Hematopoietic multipotent progenitor cell (in vitro differentiated cells): ENCODE measurements around the gene APBB2. TPM values are rescaled to one million over a fixed set of nuclear protein-coding genes. Genes with fewer than 3 reads are reported as not detected.

Experiments
- DNase-seq, 3 donors: peaks; one replicate each; pipeline ENCODE4 v3.0.0-alpha.2; 2011 to 2015; ENCODE audit warnings: low read depth in 2 of 3, low spot score in 2 of 3
- total RNA-seq: library from RNA; depleted of rRNA; stranded (reverse); fragments of >200 nt; gene quantifications from one replicate; pipeline ENCODE4 v1.2.3, GENCODE V29; 2012

Gene APBB2
- total RNA-seq, 1 donor = 0.81 TPM

DNA sequence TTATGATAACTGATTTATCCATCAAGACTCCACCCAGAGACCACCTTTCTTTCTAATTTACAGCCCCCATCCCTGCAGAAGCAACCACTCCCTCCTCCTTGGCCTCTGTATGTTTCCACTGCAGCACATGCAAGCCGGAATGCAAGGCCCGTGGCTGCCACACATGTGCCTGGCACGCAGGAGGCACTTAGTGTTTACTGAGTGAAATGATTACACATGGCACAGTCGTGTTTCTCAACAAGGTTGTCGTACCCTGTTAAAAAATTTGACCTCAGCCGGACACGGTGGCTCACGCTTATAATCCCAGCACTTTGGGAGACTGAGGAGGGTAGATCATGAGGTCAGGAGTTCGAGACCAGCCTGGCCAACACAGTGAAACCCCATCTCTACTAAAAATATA is 104.3 kb downstream of the APBB2 start:
- DNase-seq = no peak

DNA sequence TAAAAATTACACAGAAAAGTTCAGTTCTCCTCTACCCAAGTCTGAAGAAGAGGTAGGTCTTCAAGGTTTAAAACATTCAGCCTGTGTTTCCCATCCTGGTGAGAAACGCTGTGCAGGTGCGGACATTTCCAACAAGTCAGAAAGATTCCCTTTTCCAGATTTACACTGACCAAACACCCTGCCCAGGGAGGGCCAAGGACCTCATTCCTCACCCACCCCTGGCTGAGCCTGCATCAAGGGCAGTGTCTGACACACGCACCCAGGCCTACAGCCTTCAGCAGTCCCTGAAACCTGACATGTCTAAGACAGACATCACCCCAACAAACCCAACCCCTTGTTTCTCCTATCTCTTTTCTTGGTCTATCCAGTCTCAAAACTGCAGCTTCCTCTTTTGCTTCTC is 105.9 kb downstream of the APBB2 start:
- no peak for DNase-seq

DNA sequence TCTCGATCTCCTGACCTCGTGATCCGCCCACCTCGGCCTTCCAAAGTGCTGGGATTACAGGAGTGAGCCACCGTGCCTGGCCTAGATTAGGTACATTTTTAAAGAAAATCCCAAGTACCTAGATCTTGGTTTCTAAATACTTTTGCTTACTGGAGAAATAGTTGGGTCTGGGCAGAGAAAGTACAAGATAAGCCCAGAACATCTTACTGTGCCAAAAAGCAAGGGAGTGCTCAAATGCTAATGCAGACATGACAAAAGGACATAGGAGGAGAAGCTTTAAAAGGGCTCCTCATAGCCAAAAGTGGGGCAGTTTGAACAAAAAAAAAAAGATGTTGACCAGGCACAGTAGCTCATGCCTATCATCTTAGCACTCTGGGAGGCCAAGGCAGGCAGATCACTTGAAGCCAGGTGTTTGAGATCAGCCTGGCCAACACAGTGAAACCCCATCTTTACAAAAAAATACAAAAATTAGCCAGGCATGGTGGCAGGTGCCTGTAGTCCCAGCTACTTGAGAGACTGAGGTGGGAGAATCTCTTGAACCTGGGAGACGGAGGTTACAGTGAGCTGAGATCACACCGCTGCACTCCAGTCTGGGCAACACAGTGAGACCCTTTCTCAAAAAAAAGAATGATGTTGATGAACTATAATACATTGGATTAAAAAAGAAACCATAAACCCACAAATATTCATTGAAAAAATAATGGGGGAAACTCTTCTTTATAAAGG is 107.5 kb downstream of the APBB2 start:
- no peak for DNase-seq

DNA sequence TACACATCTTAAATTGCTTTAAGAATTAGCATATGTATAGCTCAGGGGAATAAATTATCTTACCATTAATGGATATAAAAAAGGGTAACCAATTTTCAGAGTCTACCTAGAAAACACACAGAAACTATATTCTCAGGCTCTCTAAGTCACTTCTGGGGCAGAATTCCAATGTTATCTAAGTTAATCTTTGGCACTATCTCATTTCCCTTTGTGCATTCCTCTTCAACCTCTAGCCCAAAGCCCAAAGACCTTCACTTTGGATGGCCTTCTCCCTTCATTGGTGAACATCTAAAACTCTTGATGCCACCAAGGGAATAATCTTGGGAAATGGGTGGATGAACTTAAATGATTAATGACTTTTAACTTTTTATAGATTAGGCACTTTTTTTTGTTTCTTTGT is 108.3 kb downstream of the APBB2 start:
- no peak for DNase-seq

DNA sequence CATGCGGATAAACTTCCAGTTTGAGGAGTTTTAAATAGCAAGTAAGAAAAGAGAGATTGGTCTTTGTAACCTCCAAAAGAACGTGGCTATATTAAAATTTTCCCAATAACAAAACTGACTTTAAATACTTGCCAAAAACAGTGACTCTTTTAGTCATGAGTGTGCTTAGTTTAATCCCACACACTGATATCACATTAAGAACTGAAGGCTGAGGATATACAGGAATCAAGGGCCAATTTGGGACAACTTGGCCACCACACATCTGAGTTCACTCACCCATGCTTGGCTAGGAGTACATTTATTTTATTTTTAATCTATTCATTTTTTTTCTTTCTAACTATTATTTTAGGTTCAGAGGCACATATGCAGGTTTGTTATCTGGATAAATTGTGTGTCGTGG is 110.2 kb downstream of the APBB2 start:
- no peak for DNase-seq

DNA sequence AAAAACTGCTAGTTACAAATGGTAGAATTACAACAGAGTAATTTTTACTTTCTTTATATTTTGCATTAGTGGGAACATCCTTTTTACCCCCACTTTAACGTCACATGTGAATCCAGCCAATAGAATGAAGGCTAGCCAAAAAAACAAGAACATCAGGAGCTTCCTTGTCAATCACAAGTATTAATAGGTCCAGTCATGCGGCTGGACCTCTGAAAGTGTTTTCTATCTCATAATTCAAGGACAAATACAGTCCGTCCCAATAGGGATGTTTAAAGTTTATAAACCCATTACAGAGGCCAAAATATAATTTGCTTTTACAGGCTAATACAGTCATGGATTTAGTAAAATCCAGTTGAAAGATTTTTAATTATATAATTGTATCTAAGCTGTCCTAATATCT is 110.7 kb downstream of the APBB2 start:
- DNase-seq = no peak

DNA sequence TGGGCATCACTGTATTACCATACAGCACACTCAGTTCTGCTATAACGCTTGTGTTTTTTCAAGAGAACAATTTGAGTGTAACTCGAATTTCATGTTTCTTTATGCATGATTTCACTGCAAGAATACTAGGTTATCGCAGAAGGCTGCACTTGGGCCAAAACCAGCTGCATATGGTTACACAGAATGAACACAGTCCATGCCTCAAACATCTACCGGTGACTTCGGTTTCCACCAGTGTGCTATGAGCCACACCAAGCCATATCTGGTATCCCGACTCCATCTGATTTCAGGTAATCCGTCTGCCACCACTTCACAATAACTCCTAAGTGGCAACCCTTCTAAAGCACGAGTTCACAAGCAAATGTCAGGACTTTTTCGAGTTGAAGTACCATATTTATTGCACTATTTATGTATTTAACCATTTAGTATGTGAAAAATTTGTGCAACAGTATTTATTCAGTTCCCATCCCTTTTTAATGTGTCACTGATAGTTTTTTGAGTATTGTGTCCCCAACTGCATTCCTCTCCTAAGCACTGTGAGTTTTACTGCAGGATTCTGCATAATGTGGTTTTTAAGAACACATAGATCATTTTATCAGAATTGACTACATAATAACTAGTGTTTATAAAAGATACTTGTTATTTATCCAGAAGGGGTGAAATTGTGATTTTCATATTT is 111.8 kb downstream of the APBB2 start:
- no peak for DNase-seq

DNA sequence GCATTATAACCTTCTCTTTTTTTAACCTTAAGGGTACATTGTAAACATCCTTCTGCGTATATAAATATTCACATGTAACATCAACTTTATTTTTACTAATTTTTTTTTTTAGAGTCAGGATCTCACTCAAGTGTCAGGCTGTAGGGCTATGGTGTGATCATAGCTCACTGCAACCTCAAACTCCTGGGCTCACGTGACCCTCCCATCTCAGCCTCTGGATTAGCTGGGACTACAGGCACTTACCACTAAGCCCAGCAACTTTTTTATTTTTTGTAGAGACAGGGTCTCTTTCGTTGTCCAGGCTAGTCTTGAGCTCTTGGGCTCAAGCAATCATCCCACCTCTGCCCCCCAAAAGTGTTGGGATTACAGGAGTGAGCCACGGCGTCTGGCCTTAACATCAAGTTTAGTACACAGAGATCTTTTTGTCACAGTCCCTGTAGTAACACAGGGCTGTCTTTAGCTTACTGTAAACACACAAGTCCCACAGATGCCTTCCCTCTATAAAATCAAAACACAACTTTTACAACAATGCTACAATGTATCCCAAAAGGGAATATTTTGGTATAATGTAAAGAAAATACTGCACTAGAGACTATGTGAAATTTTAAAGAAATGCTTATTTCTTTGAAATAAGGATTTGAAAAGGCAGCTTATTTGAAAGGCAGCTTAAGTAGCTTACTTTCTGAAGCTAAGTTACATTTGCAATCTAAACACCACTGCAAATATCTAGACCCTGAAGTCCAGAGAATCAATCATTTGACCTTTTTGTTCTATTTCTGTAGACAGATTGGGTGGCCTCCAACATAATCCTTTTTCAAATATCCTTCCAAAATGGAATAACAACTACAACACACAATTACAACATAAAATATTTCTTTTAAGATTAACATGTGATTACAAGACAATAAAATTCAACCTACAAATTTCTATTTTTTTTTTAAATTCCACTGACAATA is 116.0 kb downstream of the APBB2 start:
- DNase-seq = no peak

DNA sequence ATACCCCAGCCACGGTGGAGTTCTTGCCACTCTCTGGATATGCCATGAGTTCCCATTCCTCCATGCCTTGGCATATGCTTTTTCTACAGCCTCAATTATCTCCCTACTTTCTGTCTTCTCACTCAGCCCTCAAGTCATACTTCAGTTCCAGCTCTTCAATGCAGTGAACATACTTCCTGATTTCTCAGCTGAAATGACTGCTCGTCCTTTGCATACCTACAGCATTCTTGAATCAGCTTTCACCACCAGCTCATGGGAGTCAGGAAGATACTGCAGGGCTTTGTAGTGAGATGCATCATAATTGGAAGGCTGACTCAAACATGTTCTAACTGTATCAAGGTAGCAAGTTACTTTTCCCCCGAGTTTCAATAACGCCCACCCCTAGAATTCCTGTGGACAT is 118.4 kb downstream of the APBB2 start:
- no peak for DNase-seq

DNA sequence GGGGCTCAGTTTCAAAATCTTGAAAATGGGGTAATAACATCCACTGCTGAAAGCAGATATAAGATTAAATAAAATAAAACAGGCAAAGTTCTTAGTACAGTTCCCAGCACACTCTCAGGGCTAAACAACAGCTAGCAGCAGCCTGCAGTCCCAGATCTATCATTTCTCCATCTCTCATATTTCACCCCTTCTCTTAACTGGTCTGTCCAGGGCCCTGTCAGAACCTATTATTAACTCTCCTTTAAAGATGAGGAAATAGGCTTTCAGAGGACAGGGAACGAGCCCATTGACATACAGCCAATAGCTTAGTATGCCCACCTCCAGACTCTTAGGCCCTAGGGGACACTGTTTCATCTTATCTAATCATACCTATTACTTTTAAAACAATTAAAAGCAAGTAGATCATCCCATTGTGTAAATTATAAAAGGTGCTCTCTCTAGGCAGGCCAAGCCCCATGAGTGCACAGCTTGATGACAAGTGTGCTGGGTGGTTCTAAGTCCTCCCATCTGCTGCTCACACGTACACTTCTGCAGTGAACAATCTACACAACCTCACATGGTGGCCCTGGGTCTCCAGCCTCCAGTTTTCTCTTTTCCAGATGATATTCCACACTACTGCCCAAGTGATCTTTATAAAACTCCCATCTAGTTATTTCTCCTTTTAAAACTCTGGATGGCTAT is 119.0 kb downstream of the APBB2 start:
- no peak for DNase-seq

DNA sequence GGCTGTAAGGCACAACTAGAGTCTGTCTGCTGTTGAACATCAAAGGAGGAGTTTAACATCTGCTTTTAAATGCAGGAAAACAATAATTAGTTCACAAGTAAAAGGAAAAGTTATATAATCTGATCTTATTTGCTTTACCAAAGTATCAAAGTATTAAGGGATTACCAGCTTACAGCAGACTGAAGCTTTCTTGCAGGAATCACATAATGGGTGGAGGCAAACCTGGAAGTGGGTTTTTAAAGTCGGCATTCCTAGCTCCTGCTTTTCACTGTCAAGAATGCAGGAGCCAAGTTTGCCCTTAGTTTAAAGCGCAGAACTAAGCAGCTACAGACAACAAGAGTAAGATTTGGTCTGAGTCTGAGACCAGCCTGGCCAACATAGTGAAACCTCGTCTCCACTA is 122.2 kb downstream of the APBB2 start:
- no peak for DNase-seq

DNA sequence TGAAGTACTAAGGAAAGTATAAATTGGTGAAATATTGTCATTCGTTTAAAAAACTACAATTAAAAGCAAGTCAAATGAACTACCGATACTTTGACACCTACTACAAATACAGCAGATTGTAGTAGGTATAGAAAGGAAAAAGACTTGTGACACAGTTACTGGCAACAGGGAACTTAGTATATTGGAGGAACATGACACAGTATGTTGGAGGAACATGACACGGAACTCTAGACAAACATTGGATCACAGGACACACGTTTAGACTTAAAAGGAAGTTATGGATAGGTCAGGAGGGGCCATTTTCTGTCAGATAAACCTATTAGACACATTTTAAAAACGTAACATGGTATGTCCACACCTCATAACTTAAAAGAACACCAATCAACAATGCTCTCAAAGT is 132.5 kb downstream of the APBB2 start:
- no peak for DNase-seq

DNA sequence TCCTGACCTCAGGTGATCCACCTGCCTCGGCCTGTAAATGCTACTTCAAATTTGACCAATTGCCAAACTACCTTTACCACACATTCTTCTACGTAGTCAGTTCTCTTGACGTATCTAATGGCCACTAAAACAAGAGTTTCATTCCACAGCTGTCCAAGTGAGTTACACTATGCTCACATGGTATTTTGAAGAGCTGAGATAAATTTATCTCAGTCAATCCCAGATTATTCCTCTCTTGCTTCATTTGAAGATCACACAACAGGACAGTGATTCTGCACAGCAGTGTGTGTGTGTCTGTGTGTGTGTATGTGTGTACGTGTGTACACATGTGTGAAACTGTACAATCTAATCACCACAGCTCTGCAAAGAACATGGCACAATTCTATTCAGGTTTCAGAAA is 133.4 kb downstream of the APBB2 start:
- no peak for DNase-seq

DNA sequence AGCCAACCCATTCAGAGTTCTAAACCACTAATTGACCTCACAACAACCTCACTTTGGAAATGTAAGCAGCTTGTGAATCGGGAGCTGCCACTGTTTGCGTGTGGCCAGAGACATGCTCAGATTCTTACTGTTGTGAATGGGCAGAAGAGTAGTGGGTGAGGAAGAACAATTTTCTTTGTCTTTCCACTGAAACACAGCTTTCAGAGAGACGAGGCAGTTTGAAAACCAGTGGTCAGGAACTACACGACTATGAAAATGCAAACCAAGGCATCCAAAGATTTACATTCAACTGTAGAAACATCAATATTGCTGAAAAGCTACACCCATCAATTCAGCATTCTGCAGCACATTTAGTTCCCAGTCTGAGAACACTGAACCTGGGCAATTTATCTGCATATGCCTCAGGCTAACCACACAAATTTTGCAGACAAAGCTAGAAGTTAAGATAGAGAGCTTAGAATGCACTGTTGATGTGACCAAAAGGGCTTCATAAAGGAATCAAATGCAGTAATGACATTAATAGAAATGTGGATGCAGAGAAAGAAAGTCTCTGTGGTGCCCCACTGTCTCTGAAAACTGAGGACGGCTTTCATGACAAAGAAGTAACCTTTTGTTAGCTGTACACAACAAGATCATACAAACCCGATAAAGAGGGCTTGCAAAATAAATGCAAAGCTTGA is 134.3 kb downstream of the APBB2 start:
- DNase-seq = no peak

DNA sequence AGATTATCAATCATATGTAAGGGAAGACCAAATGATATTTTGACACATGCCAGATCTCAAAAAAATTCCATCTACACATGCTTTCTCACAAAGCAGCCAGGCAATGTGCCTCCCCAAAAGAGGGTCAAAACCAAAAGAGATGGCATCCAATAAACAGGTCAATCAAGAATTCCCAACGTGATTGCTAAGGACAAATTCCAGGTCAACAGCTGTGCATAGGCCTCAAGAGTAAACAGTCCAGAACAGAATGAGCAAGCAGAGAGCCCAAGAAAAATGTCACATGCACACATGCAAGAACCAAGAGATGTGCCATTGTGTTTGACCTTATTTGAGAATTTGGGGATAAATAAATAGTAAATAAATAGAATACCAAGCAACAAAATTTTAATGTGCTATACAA is 136.7 kb downstream of the APBB2 start:
- no peak for DNase-seq

DNA sequence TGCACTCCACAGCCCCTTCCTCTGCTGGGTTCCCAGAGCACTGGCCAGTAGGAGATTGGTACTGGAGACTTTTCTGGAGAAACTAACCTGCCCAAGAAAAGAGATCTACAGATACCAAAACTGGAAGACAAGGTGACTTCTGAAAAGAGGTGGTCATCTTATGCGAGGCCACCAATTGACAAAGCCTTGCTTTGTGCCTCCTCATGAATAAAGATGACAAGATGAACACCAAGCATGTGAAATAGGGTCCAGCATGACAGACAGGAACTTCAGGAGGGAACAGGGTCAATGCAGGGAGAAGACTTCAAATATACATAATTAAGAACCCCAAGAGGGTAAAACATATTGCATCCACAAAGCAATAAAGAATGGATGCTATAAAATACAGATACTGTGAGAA is 137.9 kb downstream of the APBB2 start:
- DNase-seq = no peak

DNA sequence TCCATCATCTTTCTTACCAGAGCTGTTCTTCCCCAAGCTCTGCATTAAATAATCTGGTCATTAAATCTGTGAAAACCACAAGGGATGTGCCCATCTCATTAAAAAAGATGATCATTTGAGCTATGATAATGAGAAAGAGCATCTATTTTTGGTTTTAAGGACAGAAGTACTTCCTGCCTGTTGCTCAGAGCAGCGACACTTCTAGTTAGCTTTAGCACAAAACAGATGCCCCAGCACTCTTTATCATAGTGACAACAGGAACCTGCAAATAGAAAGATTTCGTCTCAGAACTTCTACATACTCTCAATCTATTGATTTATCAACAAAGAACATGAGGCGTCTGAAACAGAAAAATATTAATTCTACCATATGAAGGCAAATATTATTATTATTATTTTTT is 140.1 kb downstream of the APBB2 start:
- DNase-seq = no peak

DNA sequence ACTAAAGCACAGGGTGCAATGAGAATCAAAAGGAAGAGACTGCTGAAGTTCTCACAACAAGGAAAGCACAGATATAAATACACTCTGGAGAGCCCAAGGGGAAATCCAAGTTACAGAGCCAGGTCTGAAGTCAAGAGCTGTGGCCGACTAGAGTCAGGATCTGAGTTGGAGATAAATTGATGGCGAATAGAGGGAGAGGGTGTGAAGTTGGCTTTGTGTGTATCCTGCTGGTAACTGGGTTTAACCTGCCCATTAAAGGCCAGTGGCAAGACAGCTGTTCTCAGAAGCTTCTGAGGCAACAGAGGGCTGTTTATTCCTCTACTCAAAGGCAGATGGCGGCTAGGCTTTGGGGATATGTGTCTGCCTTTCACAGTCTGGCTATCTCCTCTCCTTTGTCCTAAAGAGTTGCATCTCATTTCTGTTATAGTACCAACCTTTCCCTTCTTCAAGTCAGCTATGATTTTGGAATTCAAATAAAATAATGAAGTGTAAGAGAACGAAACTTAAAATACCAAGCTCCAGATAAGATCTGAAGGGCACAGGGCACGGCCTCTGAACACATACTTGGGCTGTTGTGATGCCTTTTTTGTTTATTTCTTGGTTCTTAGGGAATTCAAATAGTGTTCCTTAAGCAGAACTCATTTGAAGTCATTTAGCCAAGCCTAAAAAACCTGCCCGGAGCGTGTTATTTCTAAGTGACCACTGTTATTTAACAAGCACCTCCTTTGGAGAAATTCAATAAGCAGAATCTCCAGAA is 142.1 kb downstream of the APBB2 start:
- DNase-seq = no peak

DNA sequence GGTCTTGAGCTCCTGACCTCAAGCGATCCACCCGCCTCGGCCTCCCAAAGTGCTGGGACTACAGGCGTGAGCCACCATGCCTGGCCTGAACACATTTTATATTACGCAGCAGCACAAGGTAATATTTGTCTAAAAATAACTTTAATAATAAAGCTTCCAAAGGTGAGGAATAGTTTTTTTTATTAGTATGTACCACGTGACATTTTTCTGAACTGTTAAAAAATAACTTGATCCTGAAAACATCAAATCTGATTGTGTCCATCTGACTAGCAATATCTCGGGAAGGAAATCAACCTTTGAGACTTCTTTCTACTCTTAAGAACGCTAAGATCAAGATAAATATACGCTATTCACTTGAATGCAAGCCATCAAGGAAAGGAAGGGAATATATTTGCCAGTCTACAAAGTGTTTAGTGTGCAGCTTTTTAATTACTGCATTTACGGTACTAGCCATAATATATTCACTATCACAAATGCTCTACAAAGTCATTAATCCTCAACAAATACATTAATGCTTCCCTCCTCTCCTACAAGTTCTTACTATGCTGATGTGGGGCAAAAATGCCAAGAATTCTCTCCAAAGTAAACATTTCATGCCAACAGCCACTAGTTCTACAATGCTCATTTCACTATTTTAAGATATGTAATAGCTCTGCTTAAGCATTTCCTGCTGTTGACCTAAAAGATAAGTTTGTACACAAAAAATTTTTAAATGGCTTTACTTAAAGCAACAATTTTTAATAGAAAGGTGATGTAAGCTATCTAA is 143.6 kb downstream of the APBB2 start:
- no peak for DNase-seq
